ENCODE results near the gene GGT6. TPM values are rescaled to one million over a fixed set of nuclear protein-coding genes. Genes with fewer than 3 reads are reported as not detected.

GGT6 gene
- total RNA-seq, 1 experiment from 2014 or later = not detected

- no peak for DNase-seq (ENCODE audit: low read depth)
Observed at GRCh38 chr17:4539576-4540223, 20.7 kb downstream of the GGT6 start.

- DNase-seq (ENCODE audit: low read depth) = no peak
Observed at GRCh38 chr17:4539025-4539424, 21.4 kb downstream of the GGT6 start.

GRCh38 chr17:4538236-4539002 is 22.0 kb downstream of the GGT6 start:
- no peak for DNase-seq (ENCODE audit: low read depth)

- DNase-seq (ENCODE audit: low read depth) = no peak
Observed at GRCh38 chr17:4537451-4538235, 22.7 kb downstream of the GGT6 start.

- no peak for DNase-seq (ENCODE audit: low read depth)
Observed at GRCh38 chr17:4536742-4537411, 23.5 kb downstream of the GGT6 start.

- no peak for DNase-seq (ENCODE audit: low read depth)
Observed at GRCh38 chr17:4536259-4536741, 24.1 kb downstream of the GGT6 start.

GRCh38 chr17:4535667-4536258 is 24.6 kb downstream of the GGT6 start:
- DNase-seq (ENCODE audit: low read depth) = no peak

- no peak for DNase-seq (ENCODE audit: low read depth)
Observed at GRCh38 chr17:4534928-4535666, 25.3 kb downstream of the GGT6 start.

GRCh38 chr17:4534515-4534914 is 25.9 kb downstream of the GGT6 start:
- DNase-seq (ENCODE audit: low read depth) = no peak

- DNase-seq (ENCODE audit: low read depth) = peak; percentile 43
Observed at GRCh38 chr17:4533523-4534504, 26.6 kb downstream of the GGT6 start.

- DNase-seq (ENCODE audit: low read depth) = no peak
Observed at GRCh38 chr17:4532860-4533522, 27.4 kb downstream of the GGT6 start.

GRCh38 chr17:4531988-4532736 is 28.2 kb downstream of the GGT6 start:
- DNase-seq (ENCODE audit: low read depth) = no peak

- DNase-seq (ENCODE audit: low read depth) = no peak
Observed at GRCh38 chr17:4530799-4531730, 29.3 kb downstream of the GGT6 start.

GRCh38 chr17:4529533-4530152 is 30.7 kb downstream of the GGT6 start:
- DNase-seq (ENCODE audit: low read depth) = no peak

GRCh38 chr17:4527566-4528125 is 32.7 kb downstream of the GGT6 start:
- DNase-seq (ENCODE audit: low read depth) = no peak

- no peak for DNase-seq (ENCODE audit: low read depth)
Observed at GRCh38 chr17:4527134-4527533, 33.2 kb downstream of the GGT6 start.

Measured in HT1080 (cell line).